LNCaP clone FGC (cell line): ENCODE results near the gene NLRP6.

Source experiments
- DNase-seq: peaks from one replicate; pipeline ENCODE4 v3.0.0-alpha.2; 2011; ENCODE audit warnings: low read depth
- H3K4me3 ChIP-seq: 2 replicates; pipeline ENCODE4 v1.5.1; 2011; ENCODE audit warnings: mild to moderate bottlenecking, low read depth, low read length, control low read depth
- TF ChIP-seq, protein P1 (sequence below): IDR thresholded peaks from 2 replicates; pipeline ENCODE4 v1.5.1; 2012; ENCODE audit warnings: mild to moderate bottlenecking; ENCODE audit not compliant: control insufficient read depth, insufficient read depth; ENCODE audit errors: extremely low read depth

The NLRP6 gene

DNA sequence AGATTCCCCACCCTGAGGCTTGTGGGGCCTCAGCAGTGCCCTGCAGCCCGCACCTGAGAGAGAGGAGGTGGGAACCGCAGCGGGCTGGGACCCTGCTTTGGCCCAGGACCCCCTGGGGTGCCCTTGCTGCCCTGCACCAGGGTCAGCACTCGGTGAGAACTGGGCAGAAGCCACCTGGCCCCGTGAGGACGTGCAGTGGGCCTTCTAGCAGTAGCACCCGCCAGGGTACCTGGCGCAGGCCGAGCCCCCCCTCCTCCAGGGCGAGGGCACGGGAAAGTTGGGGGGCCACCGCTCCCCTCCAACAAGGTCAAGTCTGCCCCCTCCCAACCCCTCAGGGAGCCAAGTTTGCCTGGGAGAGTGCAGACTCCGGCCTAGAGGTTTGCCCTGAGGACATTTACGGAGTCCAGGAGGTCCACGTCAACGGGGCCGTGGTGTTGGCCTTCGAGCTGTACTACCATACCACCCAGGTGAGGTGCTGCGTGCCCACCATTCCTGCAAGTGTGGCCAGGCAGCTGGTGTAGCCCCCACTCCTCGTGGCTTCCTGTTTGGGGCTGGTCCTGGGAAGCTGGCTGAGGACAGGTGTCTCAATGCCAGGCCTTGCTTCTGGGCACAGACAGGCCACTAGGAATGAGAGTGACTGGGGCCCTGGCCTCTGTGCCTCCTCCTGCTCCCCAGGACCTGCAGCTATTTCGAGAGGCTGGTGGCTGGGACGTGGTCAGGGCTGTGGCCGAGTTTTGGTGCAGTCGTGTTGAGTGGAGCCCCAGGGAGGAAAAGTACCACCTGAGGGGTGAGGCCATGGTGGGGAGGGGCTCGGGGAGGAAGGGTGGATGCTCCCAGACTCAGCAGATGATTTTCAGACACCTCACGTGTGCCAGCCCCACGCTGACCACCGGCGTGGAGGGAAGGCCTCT, 14.3 kb downstream of the NLRP6 start:
- TF ChIP-seq, protein P1, sequence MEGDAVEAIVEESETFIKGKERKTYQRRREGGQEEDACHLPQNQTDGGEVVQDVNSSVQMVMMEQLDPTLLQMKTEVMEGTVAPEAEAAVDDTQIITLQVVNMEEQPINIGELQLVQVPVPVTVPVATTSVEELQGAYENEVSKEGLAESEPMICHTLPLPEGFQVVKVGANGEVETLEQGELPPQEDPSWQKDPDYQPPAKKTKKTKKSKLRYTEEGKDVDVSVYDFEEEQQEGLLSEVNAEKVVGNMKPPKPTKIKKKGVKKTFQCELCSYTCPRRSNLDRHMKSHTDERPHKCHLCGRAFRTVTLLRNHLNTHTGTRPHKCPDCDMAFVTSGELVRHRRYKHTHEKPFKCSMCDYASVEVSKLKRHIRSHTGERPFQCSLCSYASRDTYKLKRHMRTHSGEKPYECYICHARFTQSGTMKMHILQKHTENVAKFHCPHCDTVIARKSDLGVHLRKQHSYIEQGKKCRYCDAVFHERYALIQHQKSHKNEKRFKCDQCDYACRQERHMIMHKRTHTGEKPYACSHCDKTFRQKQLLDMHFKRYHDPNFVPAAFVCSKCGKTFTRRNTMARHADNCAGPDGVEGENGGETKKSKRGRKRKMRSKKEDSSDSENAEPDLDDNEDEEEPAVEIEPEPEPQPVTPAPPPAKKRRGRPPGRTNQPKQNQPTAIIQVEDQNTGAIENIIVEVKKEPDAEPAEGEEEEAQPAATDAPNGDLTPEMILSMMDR = no peak
- DNase-seq = no peak
- H3K4me3 ChIP-seq = no peak overlapping the region

DNA sequence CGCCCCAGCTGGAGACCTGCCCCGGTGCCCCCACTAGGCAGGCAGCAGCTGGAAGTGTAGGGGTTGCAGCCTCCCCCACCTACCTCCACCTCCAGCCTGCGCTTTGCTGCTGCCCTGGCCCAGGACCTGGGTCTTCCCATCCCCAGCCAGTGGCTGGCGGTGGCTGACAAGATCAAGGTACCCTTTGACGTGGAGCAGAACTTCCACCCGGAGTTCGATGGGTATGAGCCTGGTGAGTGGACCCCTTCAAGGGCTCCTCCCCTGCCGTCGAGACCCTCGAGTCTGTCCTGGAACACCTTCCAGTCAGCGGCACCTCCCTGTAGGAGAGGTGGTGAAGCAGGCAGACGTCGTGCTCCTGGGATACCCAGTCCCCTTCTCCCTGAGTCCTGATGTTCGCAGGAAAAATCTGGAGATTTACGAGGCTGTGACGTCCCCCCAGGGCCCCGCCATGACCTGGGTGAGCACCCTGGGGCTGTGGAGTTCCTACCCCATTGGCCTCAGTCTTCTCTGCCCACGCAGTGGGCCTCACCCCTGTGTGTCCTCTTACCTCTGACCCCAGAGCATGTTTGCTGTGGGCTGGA, 15.2 kb downstream of the NLRP6 start:
- TF ChIP-seq, protein P1 = no peak
- H3K4me3 ChIP-seq = no peak overlapping the region
- no peak for DNase-seq

DNA sequence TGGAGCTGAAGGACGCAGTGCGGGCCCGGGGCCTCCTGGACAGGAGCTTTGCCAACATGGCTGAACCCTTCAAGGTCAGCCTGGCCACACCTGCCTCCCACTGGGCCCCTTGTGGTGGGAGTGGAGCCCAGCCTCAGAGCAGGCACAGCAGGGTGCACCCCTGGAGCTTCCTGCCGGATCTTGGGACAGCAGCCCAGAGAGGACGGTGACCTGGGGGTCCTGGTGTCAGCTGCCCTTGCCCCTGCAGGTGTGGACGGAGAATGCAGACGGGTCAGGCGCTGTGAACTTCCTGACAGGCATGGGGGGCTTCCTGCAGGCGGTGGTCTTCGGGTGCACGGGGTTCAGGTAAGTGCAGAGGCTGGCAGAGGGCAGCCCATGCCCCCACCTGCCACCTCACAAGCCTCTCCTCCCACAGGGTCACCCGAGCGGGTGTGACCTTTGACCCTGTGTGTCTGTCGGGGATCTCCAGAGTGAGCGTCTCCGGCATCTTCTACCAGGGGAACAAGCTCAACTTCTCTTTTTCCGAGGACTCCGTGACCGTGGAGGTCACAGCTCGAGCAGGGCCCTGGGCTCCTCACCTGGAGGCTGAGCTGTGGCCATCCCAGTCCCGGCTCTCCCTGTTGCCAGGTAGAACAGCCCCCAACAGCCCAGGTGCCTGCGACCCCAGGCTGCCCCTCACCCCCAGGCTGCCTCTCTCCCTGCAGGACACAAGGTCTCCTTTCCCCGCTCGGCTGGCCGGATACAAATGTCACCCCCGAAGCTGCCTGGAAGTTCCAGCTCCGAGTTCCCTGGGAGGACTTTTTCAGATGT, 15.8 kb downstream of the NLRP6 start:
- TF ChIP-seq, protein P1 = no peak
- H3K4me3 ChIP-seq = no peak overlapping the region
- DNase-seq = no peak

DNA sequence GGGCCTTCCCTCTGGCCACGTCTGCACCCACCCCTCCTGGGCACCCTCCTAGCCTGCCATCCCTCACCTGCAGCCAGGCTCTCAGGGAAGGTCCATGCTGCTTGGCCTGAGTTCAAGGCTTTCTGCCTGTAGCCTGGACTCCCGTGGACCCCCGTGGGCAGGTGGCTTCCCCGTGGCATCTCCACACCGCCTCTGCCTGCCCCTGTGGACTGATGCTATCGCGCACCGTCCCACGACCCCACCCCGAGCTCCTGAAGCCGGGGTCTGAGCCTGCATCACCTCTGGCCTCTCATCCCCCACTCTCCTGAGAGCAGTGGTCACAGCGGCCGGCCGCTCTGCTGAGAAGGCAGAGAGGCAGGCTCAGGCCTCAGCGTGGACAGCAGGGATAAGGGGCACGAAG, 16.6 kb downstream of the NLRP6 start:
- TF ChIP-seq, protein P1 = no peak
- no peak for DNase-seq
- no peak overlapping the region for H3K4me3 ChIP-seq

DNA sequence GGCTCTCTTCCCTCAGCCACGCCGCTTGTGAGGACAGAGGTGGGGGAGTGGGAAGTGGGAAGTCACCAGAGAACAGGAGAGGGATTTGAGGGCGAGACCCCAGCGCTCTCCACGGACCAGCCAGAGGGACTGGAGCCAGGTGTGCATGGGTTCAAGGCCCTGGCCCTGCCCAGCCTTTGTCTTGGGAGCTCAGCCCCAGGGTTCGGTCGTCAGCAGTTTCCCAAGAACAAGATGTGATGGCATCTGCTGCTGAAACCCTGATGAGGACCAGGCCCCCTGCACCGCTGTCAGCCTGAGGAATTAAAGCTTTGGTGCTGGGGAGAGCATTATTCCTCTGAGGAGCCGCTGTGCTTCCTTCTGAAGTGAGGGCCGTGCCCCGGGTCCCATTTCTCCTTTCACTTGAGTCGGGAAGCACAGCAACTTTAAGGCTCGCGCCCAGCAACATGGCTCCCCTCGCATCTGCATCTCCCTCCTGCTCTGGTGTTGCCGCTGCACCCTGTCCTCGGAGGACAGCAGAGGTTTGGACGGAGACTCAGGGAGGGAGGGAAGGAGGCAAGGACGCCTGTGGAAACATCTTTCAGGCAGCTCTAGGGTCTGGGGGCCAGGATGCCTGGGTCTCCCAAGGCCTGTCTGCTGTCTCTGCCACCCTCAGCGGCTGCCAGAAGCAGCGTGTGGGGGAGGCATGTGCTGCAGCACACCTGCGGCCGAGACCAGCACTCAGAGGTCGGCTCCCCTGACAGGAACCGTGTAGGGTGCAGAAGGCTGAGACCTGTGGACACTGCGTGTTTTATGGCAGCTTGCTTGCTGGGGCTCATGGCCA, 17.4 kb downstream of the NLRP6 start:
- H3K4me3 ChIP-seq = no peak overlapping the region
- DNase-seq = no peak
- TF ChIP-seq, protein P1 = no peak
